Fibroblast of mammary gland (primary cell): ENCODE measurements around the gene PPP2R2B.

Source experiments
- DNase-seq: peaks from one replicate; pipeline ENCODE4 v3.0.0-alpha.2; 2010; ENCODE audit warnings: low read depth
- H3K4me3 ChIP-seq: 2 replicates; pipeline ENCODE4 v1.5.1; 2011; ENCODE audit warnings: low read depth, mild to moderate bottlenecking, low read length, moderate library complexity; ENCODE audit not compliant: control insufficient read depth
- TF ChIP-seq, protein P1 (sequence below): conservative IDR thresholded peaks from 2 replicates; pipeline ENCODE4 v1.5.1; 2011; ENCODE audit warnings: low read depth, low read length, inconsistent platforms; ENCODE audit not compliant: control insufficient read depth, insufficient read depth

Gene PPP2R2B

DNA sequence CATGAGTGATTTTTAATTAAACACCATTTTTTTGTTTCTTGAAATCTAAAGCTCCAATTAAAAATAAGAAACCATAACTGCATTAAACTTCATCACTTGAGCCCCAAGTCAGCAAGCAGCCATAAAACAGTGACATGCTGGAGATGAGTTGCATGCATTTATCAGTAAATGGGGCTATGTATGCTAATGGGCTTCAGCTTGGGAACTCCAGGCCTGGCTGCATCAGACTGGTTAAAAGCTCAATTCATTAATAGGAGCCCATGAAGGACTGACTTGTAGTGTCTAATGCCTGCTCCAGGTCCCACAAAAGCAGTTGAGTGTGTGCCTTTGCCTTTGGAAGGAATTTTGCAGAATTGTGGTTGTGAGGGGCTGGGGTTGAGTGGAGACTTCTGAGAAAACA lies 328.9 kb downstream of the PPP2R2B start:
- TF ChIP-seq, protein P1, sequence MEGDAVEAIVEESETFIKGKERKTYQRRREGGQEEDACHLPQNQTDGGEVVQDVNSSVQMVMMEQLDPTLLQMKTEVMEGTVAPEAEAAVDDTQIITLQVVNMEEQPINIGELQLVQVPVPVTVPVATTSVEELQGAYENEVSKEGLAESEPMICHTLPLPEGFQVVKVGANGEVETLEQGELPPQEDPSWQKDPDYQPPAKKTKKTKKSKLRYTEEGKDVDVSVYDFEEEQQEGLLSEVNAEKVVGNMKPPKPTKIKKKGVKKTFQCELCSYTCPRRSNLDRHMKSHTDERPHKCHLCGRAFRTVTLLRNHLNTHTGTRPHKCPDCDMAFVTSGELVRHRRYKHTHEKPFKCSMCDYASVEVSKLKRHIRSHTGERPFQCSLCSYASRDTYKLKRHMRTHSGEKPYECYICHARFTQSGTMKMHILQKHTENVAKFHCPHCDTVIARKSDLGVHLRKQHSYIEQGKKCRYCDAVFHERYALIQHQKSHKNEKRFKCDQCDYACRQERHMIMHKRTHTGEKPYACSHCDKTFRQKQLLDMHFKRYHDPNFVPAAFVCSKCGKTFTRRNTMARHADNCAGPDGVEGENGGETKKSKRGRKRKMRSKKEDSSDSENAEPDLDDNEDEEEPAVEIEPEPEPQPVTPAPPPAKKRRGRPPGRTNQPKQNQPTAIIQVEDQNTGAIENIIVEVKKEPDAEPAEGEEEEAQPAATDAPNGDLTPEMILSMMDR = no peak
- no peak overlapping the region for H3K4me3 ChIP-seq
- no peak for DNase-seq

DNA sequence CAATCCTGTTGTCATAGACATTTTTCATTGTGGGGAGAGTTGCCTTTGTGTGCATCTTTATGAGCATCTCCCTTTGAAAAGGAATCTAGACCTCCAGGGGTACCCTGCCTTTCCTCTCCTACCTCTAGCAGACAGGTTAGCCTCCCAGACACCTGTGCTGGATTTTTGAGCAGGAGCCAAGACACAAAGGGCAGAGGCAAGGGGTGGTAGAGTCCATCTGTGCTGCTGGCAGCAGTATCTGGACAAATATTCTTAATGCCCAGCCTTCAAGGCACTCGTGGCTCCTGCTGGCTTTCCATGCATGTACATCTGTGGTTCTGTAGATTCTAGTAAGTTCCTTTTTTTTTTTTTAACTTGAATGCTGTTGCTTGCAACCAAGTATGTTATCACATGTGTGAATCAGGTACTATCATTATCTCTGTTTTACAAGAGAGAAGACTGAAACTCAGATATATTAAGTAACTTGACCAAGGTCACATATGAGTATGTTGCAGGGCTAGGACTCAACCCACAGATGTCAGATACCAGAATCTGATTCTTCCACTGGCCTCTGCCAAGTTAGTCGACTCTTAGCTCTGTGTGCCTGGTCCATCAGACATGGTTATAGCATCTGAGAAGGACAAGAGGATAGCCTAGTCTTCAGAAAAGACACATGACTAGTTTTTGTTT lies 329.6 kb downstream of the PPP2R2B start:
- DNase-seq = no peak
- TF ChIP-seq, protein P1 = no peak
- H3K4me3 ChIP-seq = no peak overlapping the region

DNA sequence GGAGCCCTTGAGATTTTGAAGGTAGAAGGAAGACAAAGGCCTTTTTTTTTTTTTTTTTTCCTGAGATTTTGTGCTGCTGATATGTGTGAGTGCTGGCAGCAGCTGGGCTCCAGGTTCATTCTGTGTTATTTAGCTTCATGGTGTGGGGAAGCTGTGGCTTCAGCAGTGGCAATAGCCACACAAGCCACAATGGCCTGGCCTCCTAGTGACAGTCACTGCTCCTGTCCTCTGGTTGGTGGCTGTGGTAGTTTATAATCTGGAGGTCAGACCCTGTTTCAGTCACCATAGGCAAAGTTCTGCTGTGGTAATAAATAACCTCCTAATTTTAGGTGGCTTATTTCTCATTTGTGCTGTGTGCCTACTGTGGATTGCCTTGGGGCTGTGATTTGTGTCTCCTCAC lies 334.3 kb downstream of the PPP2R2B start:
- DNase-seq = no peak
- TF ChIP-seq, protein P1 = no peak
- no peak overlapping the region for H3K4me3 ChIP-seq

DNA sequence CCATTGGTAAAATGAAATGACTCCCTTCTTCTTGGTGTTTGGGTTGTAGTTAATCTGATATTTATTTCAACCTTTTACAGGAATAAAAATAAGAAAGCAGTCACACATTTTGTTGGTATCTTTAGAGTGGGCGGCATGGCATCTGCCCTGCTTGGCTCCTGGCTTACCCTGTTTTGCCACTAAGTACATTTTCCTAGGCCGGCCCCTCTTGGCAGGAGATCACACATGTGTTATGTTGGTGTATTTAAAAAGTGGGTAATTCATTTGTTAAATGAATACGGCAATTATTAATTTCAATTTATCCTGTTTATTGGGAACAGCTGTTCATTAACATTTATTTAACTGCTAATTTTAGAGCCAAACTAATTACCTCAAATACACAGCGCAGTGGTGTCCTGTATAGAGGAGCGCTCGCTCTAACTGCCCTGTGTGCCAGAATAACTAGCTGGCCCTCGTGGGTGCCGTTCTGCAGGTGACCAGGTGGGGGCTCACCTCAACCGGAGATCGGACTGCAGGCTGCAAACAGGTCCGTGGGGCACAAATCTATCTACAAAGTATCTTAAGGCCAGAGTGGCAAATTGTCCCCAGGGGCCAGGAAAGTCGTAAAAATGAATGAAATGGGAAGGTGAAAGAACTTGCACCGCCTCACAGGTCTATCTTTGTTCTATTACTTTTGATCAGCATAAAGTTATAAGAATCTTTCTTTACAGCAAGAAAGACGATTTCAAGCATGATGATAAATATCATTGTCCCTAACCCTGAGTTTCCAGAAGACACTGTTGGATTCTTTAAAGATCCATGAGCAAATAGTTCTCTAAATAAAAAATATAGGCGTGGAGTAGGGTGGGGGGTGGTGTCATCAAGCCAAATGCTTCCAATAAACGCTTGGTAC lies 336.4 kb downstream of the PPP2R2B start:
- TF ChIP-seq, protein P1 = peak; percentile 71
- H3K4me3 ChIP-seq = no peak overlapping the region
- DNase-seq = peak; percentile 58

DNA sequence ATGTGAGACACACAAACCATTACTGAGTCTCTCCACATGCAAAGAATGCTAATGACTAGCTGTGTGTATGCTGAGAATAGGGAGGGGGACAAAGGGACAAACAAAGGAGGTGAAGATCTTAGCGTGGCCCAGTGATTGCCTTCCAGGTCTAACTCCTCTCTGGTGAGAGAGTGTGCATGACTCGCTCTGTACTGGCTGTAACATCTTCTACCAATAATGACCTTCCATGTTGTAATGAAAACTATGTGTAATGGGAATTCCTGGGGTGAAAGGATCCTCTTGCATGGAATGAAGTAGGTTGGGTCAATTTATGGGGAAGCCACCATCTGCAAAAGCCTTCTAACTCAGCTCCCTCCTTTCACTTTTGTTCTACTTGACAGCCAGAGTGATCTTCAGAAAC lies 338.1 kb downstream of the PPP2R2B start:
- H3K4me3 ChIP-seq = no peak overlapping the region
- peak; percentile 40 for DNase-seq
- TF ChIP-seq, protein P1 = no peak

DNA sequence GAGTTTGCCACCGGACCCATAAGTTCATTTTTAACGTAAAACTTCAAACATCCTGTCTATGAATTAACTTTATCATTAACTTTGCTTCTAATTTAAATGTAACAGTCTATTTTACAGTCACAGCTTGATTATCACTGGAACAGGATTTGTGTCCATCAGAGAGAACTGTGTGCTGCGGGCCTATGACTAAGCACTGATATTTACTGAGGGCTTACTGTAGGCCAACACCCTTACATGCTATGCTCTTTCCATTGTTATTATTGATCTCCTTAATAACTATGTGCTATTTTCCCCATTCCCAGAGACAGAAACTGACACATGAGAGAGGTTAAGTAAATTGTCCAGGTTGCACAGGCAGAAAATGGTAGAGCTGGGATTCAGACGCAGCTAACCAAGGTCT lies 338.6 kb downstream of the PPP2R2B start:
- H3K4me3 ChIP-seq = no peak overlapping the region
- no peak for DNase-seq
- TF ChIP-seq, protein P1 = no peak
